HepG2 (cell line): ENCODE results near the gene C14orf93. TPM values are rescaled to one million over a fixed set of nuclear protein-coding genes. Genes with fewer than 3 reads are reported as not detected.
A peak's percentile ranks its signal among the peaks of the same experiment; 100 is the strongest.

Source experiments
- ARHGAP35 ChIP-seq: sonication (generic); formaldehyde crosslinking; IDR thresholded peaks from 2 replicates; pipeline ENCODE4 v1.9.0; 2022; ENCODE audit warnings: mild to moderate bottlenecking, inconsistent platforms, moderate library complexity, missing genetic modification reagents, borderline replicate concordance
- ARNT2 ChIP-seq: sonication (generic); formaldehyde crosslinking; IDR thresholded peaks from 2 replicates; pipeline ENCODE4 v1.8.0; 2022; ENCODE audit warnings: mild to moderate bottlenecking, low read depth, missing genetic modification reagents, moderate library complexity
- ELF3 ChIP-seq: IDR thresholded peaks from 2 replicates; pipeline ENCODE4 v1.6.1; 2016; ENCODE audit warnings: missing genetic modification reagents, missing compliant biosample characterization
- FOXK1 ChIP-seq: sonication (generic); formaldehyde crosslinking; IDR thresholded peaks from 2 replicates; pipeline ENCODE4 v1.4.0; 2020; ENCODE audit warnings: low read depth, missing genetic modification reagents, borderline replicate concordance
- HBP1 ChIP-seq: IDR thresholded peaks from 2 replicates; pipeline ENCODE4 v1.6.1; 2016; ENCODE audit warnings: low read depth, control low read depth
- LBX2 ChIP-seq: sonication (generic); formaldehyde crosslinking; IDR thresholded peaks from 2 replicates; pipeline ENCODE4 v1.5.0; 2020; ENCODE audit warnings: missing genetic modification reagents, mild to moderate bottlenecking, borderline replicate concordance
- MAFK ChIP-seq, 2 experiments: IDR thresholded peaks in 1 of 2; conservative IDR thresholded peaks in 1 of 2; 2 replicates each; pipeline ENCODE4 v1.6.1; 2011; ENCODE audit warnings: improper control_type of control experiment in 2 of 2, low read length in 2 of 2
- MLX ChIP-seq: IDR thresholded peaks from 2 replicates; pipeline ENCODE4 v1.6.1; 2016
- MLXIP ChIP-seq: sonication (generic); formaldehyde crosslinking; IDR thresholded peaks from 2 replicates; pipeline ENCODE4 v1.9.0; 2021; ENCODE audit warnings: missing genetic modification reagents, borderline replicate concordance
- NFE2L1 ChIP-seq: sonication (generic); formaldehyde crosslinking; IDR thresholded peaks from 2 replicates; pipeline ENCODE4 v1.4.0; 2020; ENCODE audit warnings: missing genetic modification reagents, mild to moderate bottlenecking, borderline replicate concordance
- POLR2A ChIP-seq, 2 experiments: IDR thresholded peaks; 2 replicates each; pipeline ENCODE4 v1.6.1; 2011; ENCODE audit warnings: low read depth in 2 of 2, low read length in 2 of 2, mild to moderate bottlenecking in 1 of 2, moderate library complexity in 1 of 2; ENCODE audit not compliant: insufficient read depth in 1 of 2
- SKI ChIP-seq: fragments of 450-650 bp; IDR thresholded peaks from one replicate; pipeline ENCODE4 v1.6.1; 2018; ENCODE audit warnings: mild to moderate bottlenecking; ENCODE audit not compliant: partially characterized antibody
- STAT6 ChIP-seq: sonication (generic); formaldehyde crosslinking; IDR thresholded peaks from 2 replicates; pipeline ENCODE4 v1.4.0; 2020; ENCODE audit warnings: missing genetic modification reagents, mild to moderate bottlenecking, borderline replicate concordance
- TFDP2 ChIP-seq: sonication (generic); formaldehyde crosslinking; IDR thresholded peaks from 2 replicates; pipeline ENCODE4 v1.4.0; 2020; ENCODE audit warnings: missing genetic modification reagents
- ZBTB20 ChIP-seq: sonication (generic); formaldehyde crosslinking; IDR thresholded peaks from 2 replicates; pipeline ENCODE4 v1.8.1; 2023; ENCODE audit warnings: missing genetic modification reagents, low read depth, mild to moderate bottlenecking, borderline replicate concordance
- ZNF33A ChIP-seq: sonication (generic); formaldehyde crosslinking; IDR thresholded peaks from 2 replicates; pipeline ENCODE4 v1.5.1; 2020; ENCODE audit warnings: missing genetic modification reagents, mild to moderate bottlenecking, moderate library complexity, borderline replicate concordance
- ZNF350 ChIP-seq: sonication (generic); formaldehyde crosslinking; IDR thresholded peaks from 2 replicates; pipeline ENCODE4 v1.4.0; 2020; ENCODE audit warnings: mild to moderate bottlenecking, low read depth, missing genetic modification reagents, borderline replicate concordance
- ZNF550 ChIP-seq: sonication (generic); formaldehyde crosslinking; IDR thresholded peaks from 2 replicates; pipeline ENCODE4 v1.4.0; 2020; ENCODE audit warnings: mild to moderate bottlenecking, missing genetic modification reagents, borderline replicate concordance
- ZNF841 ChIP-seq: sonication (generic); formaldehyde crosslinking; IDR thresholded peaks from 2 replicates; pipeline ENCODE4 v1.8.1; 2023; ENCODE audit warnings: missing genetic modification reagents, borderline replicate concordance
- polyA plus RNA-seq, 8 experiments: library from polyadenylated mRNA; depleted of rRNA in 3 of 8; stranded (reverse) in 7 of 8; unstranded in 1 of 8; fragments of >200 nt; fragmentation: Illumina TruSeq in 4 of 8; extraction: Trizol in 4 of 8; gene quantifications; 2 replicates each; pipeline versions ENCODE4 v1.2.1 to v1.2.3, GENCODE V29; 2011 to 2016; ENCODE audit warnings: low read depth in 4 of 8, missing spikeins in 1 of 8, mixed read lengths in 1 of 8; ENCODE audit not compliant: insufficient read depth in 1 of 8
- total RNA-seq, 5 experiments: library from RNA; depleted of rRNA; stranded (reverse); fragments of >200 nt; fragmentation: Illumina TruSeq; extraction: Trizol; gene quantifications; 2 replicates each; pipeline ENCODE4 v1.2.3, GENCODE V29; 2016; ENCODE audit warnings: low read depth in 1 of 5

C14orf93 gene
- total and polyA plus RNA-seq, 2 of the 13 experiments (the other 11 are each of a cell fraction or from before 2014, with no cell fraction given): 11.4 to 22.5 TPM

GRCh38 chr14:22972313-22972930 lies 37.5 kb downstream of the C14orf93 start (continued):
- TF ChIP-seq MLXIP (CRISPR knock-in tag) (no peak), LBX2 (CRISPR knock-in tag) (0 out of 2 replicates have a peak, but pooled peaks have one; percentile 25), ZBTB20 (CRISPR knock-in tag) (no peak), ZNF33A (no peak), ZNF550 (CRISPR knock-in tag) (0 out of 2 replicates have a peak, but pooled peaks have one; percentile 16), TFDP2 (CRISPR knock-in tag) (no peak), POLR2A (IDR thresholded peaks at IDR 0.05; ENCODE audit: insufficient read depth in 1 of 2, low read depth in 2 of 2, low read length in 2 of 2) (peak in 1 of 2 experiments; percentile 71; a peak in 2 of 4 replicates), STAT6 (CRISPR knock-in tag) (no peak), MLX (CRISPR knock-in tag) (no peak), ARNT2 (no peak), FOXK1 (no peak), ZNF841 (CRISPR knock-in tag) (no peak), NFE2L1 (CRISPR knock-in tag) (no peak), ARHGAP35 (CRISPR knock-in tag) (no peak), MAFK (conservative IDR thresholded peaks at IDR 0.05 in 1 of 2, IDR thresholded peaks at IDR 0.05 in 1 of 2; ENCODE audit: low read length in 2 of 2) (no peak), SKI (no peak), HBP1 (CRISPR knock-in tag) (0 out of 2 replicates have a peak, but pooled peaks have one; percentile 61), ZNF350 (CRISPR knock-in tag) (0 out of 2 replicates have a peak, but pooled peaks have one; percentile 10), ELF3 (no peak)
